Esophagus squamous epithelium (tissue), 4 donors: ENCODE results near the gene AKR1C4.

Experiments used
- POLR2A ChIP-seq, 4 donors: fragments of 450-650 bp; IDR thresholded peaks; one replicate each; pipeline ENCODE4 v1.6.1; 2017; ENCODE audit warnings: antibody characterized with exemption in 4 of 4, mild to moderate bottlenecking in 4 of 4, moderate library complexity in 3 of 4
- TF ChIP-seq, protein P1 (sequence below), 6 experiments: fragments of 450-650 bp in 4 of 6; fragments of 200-600 bp in 2 of 6; sonication (generic) in 2 of 6; IDR thresholded peaks; one replicate each; pipeline ENCODE4 v1.5.1; 2016 to 2019; ENCODE audit warnings: antibody characterized with exemption in 6 of 6, mild to moderate bottlenecking in 4 of 6, moderate library complexity in 4 of 6

DNA sequence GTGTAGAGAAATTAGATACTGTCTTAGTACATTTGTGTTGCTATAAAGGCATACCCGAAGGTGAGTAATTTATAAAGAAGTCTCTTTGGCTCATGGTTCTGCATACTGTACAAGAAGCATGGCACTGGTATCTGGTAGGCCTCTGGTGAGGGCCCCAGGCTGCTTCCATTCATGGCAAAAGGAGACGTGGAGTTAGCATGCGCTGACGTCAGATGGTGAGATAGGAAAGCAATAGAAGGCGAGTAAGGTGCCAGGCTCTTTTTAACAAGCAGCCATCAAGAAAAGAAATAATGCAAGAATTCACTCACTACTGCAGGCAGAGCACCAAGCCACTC, 49.8 kb upstream of the AKR1C4 start:
- TF ChIP-seq POLR2A (IDR thresholded peaks at IDR 0.05), result no peak
- TF ChIP-seq, protein P1, sequence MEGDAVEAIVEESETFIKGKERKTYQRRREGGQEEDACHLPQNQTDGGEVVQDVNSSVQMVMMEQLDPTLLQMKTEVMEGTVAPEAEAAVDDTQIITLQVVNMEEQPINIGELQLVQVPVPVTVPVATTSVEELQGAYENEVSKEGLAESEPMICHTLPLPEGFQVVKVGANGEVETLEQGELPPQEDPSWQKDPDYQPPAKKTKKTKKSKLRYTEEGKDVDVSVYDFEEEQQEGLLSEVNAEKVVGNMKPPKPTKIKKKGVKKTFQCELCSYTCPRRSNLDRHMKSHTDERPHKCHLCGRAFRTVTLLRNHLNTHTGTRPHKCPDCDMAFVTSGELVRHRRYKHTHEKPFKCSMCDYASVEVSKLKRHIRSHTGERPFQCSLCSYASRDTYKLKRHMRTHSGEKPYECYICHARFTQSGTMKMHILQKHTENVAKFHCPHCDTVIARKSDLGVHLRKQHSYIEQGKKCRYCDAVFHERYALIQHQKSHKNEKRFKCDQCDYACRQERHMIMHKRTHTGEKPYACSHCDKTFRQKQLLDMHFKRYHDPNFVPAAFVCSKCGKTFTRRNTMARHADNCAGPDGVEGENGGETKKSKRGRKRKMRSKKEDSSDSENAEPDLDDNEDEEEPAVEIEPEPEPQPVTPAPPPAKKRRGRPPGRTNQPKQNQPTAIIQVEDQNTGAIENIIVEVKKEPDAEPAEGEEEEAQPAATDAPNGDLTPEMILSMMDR (IDR thresholded peaks at IDR 0.05), result no peak
